HepG2 (cell line): ENCODE measurements around the gene INTS1. TPM values are rescaled to one million over a fixed set of nuclear protein-coding genes. Genes with fewer than 3 reads are reported as not detected.

Experiments used
- ADNP ChIP-seq: sonication (generic); formaldehyde crosslinking; IDR thresholded peaks from 2 replicates; pipeline ENCODE4 v1.4.0; 2020; ENCODE audit warnings: missing genetic modification reagents
- HNF1A ChIP-seq, 2 experiments: sonication (generic) in 1 of 2; formaldehyde crosslinking in 1 of 2; IDR thresholded peaks; 2 replicates each; pipeline versions ENCODE4 v1.4.0 to v1.6.1; 2016 to 2020; ENCODE audit warnings: borderline replicate concordance in 1 of 2, low read depth in 1 of 2, mild to moderate bottlenecking in 1 of 2, missing genetic modification reagents in 1 of 2
- JDP2 ChIP-seq: sonication (generic); formaldehyde crosslinking; IDR thresholded peaks from 2 replicates; pipeline ENCODE4 v1.8.1; 2022; ENCODE audit warnings: missing genetic modification reagents, borderline replicate concordance
- NR2F1 ChIP-seq, 2 experiments: fragments of 450-650 bp in 1 of 2; formaldehyde crosslinking in 1 of 2; IDR thresholded peaks; 2 replicates each; pipeline versions ENCODE4 v1.5.0 to v1.6.1; 2016 to 2020; ENCODE audit warnings: mild to moderate bottlenecking in 1 of 2, missing compliant biosample characterization in 1 of 2, missing genetic modification reagents in 1 of 2, moderate library complexity in 1 of 2
- PHF5A ChIP-seq: IDR thresholded peaks from one replicate; pipeline ENCODE4 v1.6.1; 2018; ENCODE audit warnings: low read depth, missing genetic modification reagents; ENCODE audit not compliant: unreplicated experiment
- PRMT3 ChIP-seq: sonication (generic); formaldehyde crosslinking; IDR thresholded peaks from 2 replicates; pipeline ENCODE4 v1.8.1; 2022; ENCODE audit warnings: low read depth, mild to moderate bottlenecking, moderate library complexity, missing genetic modification reagents, borderline replicate concordance
- RERE ChIP-seq: IDR thresholded peaks from 2 replicates; pipeline ENCODE4 v1.6.1; 2016; ENCODE audit warnings: low read depth, missing genetic modification reagents, missing compliant biosample characterization
- ZC3H13 ChIP-seq: sonication (generic); formaldehyde crosslinking; IDR thresholded peaks from 2 replicates; pipeline ENCODE4 v1.8.1; 2023; ENCODE audit warnings: mild to moderate bottlenecking, missing genetic modification reagents, moderate library complexity
- ZNF616 ChIP-seq: sonication (generic); formaldehyde crosslinking; IDR thresholded peaks from 2 replicates; pipeline ENCODE4 v1.5.0; 2020; ENCODE audit warnings: low read depth, mild to moderate bottlenecking, missing genetic modification reagents
- ZNF800 ChIP-seq: sonication (generic); formaldehyde crosslinking; IDR thresholded peaks from 2 replicates; pipeline ENCODE4 v1.4.0; 2020; ENCODE audit warnings: missing genetic modification reagents
- polyA plus RNA-seq, 8 experiments: library from polyadenylated mRNA; depleted of rRNA in 3 of 8; stranded (reverse) in 7 of 8; unstranded in 1 of 8; fragments of >200 nt; fragmentation: Illumina TruSeq in 4 of 8; extraction: Trizol in 4 of 8; gene quantifications; 2 replicates each; pipeline versions ENCODE4 v1.2.1 to v1.2.3, GENCODE V29; 2011 to 2016; ENCODE audit warnings: low read depth in 4 of 8, missing spikeins in 1 of 8, mixed read lengths in 1 of 8; ENCODE audit not compliant: insufficient read depth in 1 of 8
- total RNA-seq, 5 experiments: library from RNA; depleted of rRNA; stranded (reverse); fragments of >200 nt; fragmentation: Illumina TruSeq; extraction: Trizol; gene quantifications; 2 replicates each; pipeline ENCODE4 v1.2.3, GENCODE V29; 2016; ENCODE audit warnings: low read depth in 1 of 5

INTS1 gene
- total and polyA plus RNA-seq, 2 of the 13 experiments (the other 11 are each of a cell fraction or from before 2014, with no cell fraction given): 13.7 to 29.0 TPM

- TF ChIP-seq RERE (CRISPR knock-in tag) (no peak), NR2F1 (CRISPR knock-in tag; IDR thresholded peaks at IDR 0.05) (no peak), JDP2 (CRISPR knock-in tag) (no peak), PHF5A (CRISPR knock-in tag) (no peak), ZNF616 (CRISPR knock-in tag) (no peak), PRMT3 (CRISPR knock-in tag) (no peak), ZC3H13 (CRISPR knock-in tag) (no peak), ZNF800 (CRISPR knock-in tag) (no peak), ADNP (CRISPR knock-in tag) (no peak), HNF1A (IDR thresholded peaks at IDR 0.05; ENCODE audit: low read depth) (no peak), HNF1A (CRISPR knock-in tag; IDR thresholded peaks at IDR 0.05; ENCODE audit: borderline replicate concordance) (no peak)
Measured at GRCh38 chr7:1532456-1533254, 28.5 kb upstream of the INTS1 start (continued).
